Lower lobe of right lung (tissue), 2 donors: ENCODE data around the gene TFRC. TPM values are rescaled to one million over a fixed set of nuclear protein-coding genes. Genes with fewer than 3 reads are reported as not detected.

ENCODE experiments used
- ATAC-seq, 2 donors: fragments of 200-7000 bp; cut with Tn5 transposase; one replicate each; pipeline ENCODE4 v1.9.1; 2020 to 2022; ENCODE audit warnings: mild to moderate bottlenecking in 2 of 2, moderate library complexity in 2 of 2
- DNase-seq: peaks from one replicate; pipeline ENCODE4 v3.0.0-alpha.2; 2020
- H3K27ac ChIP-seq: fragments of 200-600 bp; one replicate; pipeline ENCODE4 v1.8.0; 2022
- H3K27me3 ChIP-seq: fragments of 200-600 bp; one replicate; pipeline ENCODE4 v1.8.0; 2022; ENCODE audit warnings: low read depth
- H3K36me3 ChIP-seq: fragments of 200-600 bp; one replicate; pipeline ENCODE4 v1.8.0; 2022; ENCODE audit warnings: mild to moderate bottlenecking
- H3K4me1 ChIP-seq: fragments of 200-600 bp; one replicate; pipeline ENCODE4 v1.8.0; 2022
- H3K4me3 ChIP-seq: fragments of 200-600 bp; one replicate; pipeline ENCODE4 v1.8.0; 2022; ENCODE audit warnings: mild to moderate bottlenecking
- H3K9me3 ChIP-seq: fragments of 200-600 bp; one replicate; pipeline ENCODE4 v1.8.0; 2022
- intact Hi-C: fragments of 100-400 bp; cut with DNase I; formaldehyde crosslinking; loops from one replicate; pipeline ENCODE4 v1.11.0; 2022
- total RNA-seq: library from RNA; stranded (reverse); fragmentation: NEBNext Ultra II Directional; extraction: Animal tissue kit (Norgen Biotek cat#: 25700); gene quantifications from one replicate; pipeline ENCODE4 v1.2.1, GENCODE V29; 2021
- TF ChIP-seq, protein P1 (sequence below): fragments of 200-600 bp; IDR thresholded peaks from one replicate; pipeline ENCODE4 v1.8.0; 2022; ENCODE audit warnings: antibody characterized with exemption, mild to moderate bottlenecking
- donor health status: DM: no; HTN: yes; CAD: no; lungs with severe emphysema.

Gene TFRC
- total RNA-seq, 1 donor from 2014 or later, result 478 TPM

DNA sequence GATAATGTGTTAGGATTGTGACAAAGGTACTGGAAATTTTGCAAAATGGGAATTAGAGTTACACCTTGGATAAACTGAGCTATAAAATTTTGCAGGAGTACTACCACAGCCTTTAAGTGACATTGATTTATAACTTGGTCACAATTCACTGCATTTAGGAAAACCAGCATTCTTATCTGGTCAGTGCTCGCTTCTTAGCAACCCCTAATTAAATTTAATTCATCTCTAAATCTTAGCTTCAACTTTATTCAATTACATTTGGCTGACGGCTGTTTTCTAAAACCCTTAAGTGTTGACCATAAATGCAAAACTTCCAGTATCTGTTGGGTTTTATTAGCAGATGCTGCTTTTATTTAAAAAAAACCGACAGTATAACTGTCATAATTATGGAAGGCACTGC lies 31.3 kb downstream of the TFRC start:
- DNase-seq, result no peak
- Histone ChIP-seq H3K27ac (no peak overlapping the region), H3K9me3 (no peaks in the 10 kb centered on the region), H3K36me3 (peaks cover 74% of the 10 kb centered on the region), H3K4me1 (no peaks in the 10 kb centered on the region), H3K4me3 (no peak overlapping the region), H3K27me3 (no peaks in the 10 kb centered on the region)
- TF ChIP-seq, protein P1, sequence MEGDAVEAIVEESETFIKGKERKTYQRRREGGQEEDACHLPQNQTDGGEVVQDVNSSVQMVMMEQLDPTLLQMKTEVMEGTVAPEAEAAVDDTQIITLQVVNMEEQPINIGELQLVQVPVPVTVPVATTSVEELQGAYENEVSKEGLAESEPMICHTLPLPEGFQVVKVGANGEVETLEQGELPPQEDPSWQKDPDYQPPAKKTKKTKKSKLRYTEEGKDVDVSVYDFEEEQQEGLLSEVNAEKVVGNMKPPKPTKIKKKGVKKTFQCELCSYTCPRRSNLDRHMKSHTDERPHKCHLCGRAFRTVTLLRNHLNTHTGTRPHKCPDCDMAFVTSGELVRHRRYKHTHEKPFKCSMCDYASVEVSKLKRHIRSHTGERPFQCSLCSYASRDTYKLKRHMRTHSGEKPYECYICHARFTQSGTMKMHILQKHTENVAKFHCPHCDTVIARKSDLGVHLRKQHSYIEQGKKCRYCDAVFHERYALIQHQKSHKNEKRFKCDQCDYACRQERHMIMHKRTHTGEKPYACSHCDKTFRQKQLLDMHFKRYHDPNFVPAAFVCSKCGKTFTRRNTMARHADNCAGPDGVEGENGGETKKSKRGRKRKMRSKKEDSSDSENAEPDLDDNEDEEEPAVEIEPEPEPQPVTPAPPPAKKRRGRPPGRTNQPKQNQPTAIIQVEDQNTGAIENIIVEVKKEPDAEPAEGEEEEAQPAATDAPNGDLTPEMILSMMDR, result no peak
- ATAC-seq, result no peak
- intact Hi-C loops, result no loop called here

DNA sequence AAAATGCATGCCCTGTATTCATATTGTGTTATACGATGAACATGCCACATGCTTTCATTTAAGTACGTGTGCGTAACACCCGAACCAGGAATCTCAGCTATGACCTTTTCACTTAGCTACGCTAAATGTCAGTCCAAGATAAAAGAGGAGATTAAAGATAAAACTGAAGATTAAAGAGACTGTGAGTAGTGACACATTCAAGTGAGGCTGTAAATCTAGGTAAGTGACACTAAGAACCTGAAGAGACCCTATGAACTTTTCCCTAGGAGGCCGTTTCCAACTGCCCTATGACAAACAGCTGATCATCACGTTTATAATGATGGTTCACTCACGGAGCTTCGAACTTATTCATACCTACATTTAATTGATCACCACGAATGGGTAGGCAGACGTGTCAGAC lies 32.2 kb downstream of the TFRC start:
- H3K4me1 ChIP-seq, result no peaks in the 10 kb centered on the region
- no peaks in the 10 kb centered on the region for H3K27me3 ChIP-seq
- intact Hi-C loops, result no loop called here
- no peak for DNase-seq
- no peak for ATAC-seq
- no peak overlapping the region for H3K27ac ChIP-seq
- no peak overlapping the region for H3K4me3 ChIP-seq
- TF ChIP-seq, protein P1, result no peak
- peaks cover 65% of the 10 kb centered on the region for H3K36me3 ChIP-seq
- no peaks in the 10 kb centered on the region for H3K9me3 ChIP-seq

DNA sequence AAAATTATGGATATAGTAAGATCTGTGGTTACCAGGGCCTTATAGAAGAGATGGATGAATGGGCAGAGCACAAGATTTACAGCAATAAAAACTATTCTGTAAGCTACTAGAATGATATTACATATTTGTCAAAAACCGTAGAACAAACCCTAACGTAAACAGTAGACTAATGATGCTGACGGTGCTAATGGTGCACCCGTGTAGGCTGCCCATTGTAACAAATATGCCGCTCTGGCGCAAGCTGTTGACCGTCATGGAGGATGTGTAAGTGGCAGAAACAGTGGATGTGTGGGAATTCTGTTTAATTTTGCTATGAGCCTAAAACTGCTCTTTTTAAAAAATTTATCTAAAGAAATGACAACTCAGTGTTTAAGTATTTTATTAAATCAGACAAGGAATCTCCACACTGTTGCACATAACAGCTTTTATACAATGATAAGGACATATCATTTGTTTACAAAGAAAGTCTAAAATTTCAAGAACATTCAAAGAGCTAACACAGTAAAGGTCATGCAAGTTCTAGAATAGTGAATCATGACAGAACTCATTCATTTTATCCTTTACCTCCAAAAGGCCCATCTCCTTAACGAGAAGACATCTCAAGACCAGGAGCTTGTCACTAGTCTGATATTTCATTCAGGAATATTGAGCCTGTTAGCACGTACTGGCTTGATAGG lies 32.8 kb downstream of the TFRC start:
- Histone ChIP-seq H3K27me3 (no peaks in the 10 kb centered on the region), H3K27ac (no peak overlapping the region), H3K4me3 (no peak overlapping the region), H3K9me3 (no peaks in the 10 kb centered on the region), H3K36me3 (peaks cover 59% of the 10 kb centered on the region), H3K4me1 (no peaks in the 10 kb centered on the region)
- ATAC-seq, result no peak
- TF ChIP-seq, protein P1, result no peak
- intact Hi-C loops, result no loop called here
- DNase-seq, result no peak

GRCh38 chr3:196047391-196048030 lies 34.4 kb downstream of the TFRC start:
- H3K4me1 ChIP-seq, result no peaks in the 10 kb centered on the region

GRCh38 chr3:196044513-196044912 lies 37.4 kb downstream of the TFRC start:
- Histone ChIP-seq H3K4me1 (no peaks in the 10 kb centered on the region), H3K36me3 (peaks cover 13% of the 10 kb centered on the region), H3K27me3 (no peaks in the 10 kb centered on the region), H3K9me3 (no peaks in the 10 kb centered on the region), H3K4me3 (no peak overlapping the region), H3K27ac (no peak overlapping the region)
- DNase-seq (no peak), ATAC-seq (peak; percentile 10 to 46)
- intact Hi-C loops, result no loop called here
- TF ChIP-seq, protein P1, result no peak

More at GRCh38 chr3:196047391-196048030, 34.4 kb downstream of the TFRC start:
- Histone ChIP-seq H3K9me3 (no peaks in the 10 kb centered on the region), H3K4me3 (no peak overlapping the region), H3K27me3 (no peaks in the 10 kb centered on the region), H3K27ac (no peak overlapping the region), H3K36me3 (peaks cover 43% of the 10 kb centered on the region)
- intact Hi-C loops, result no loop called here
- DNase-seq (no peak), ATAC-seq (no peak)
- TF ChIP-seq, protein P1, result no peak
